ENCODE results near the gene CAPN2.

DNA sequence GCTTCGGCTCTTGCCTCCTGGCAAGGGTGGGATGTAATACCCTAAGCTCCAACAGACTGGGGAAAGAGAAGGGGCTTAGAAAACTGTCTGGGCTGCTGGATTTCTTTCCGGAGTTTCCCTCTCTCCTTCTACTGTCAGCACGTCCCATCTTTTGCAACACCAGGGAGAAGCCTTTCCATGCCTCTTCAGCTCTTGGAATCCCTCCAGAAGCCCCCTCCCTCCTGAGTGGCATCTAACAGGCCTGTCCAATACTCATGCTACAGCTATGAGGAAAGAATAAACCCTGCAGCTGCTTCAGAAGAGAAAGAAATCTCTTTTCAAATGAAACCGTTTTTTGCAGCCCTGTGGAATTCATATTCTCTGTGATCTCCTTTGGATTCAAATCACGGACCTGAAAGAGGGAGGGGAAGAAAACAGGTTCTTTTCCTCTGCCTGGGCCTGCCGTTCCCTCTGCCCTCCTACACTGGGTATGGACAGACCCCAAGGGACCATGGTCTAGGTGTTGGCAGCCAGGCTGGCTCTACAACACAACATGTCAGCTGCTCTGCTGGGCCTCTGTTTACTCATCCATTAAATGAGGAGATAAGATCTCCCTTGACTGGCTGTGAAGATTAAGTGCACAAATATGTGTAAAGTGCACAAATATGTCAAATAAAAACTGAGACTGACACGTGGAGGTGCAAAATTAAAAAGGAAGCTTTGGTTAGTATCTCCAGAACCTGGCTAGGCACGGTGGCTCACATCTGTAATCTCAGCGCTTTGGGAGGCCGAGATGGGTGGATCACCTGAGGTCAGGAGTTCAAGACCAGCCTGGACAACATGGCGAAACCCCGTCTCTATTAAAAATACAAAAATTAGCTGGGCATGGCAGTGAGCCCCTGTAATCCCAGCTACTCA lies 6.0 kb upstream of the CAPN2 start:
- TF ChIP-seq, protein P1, sequence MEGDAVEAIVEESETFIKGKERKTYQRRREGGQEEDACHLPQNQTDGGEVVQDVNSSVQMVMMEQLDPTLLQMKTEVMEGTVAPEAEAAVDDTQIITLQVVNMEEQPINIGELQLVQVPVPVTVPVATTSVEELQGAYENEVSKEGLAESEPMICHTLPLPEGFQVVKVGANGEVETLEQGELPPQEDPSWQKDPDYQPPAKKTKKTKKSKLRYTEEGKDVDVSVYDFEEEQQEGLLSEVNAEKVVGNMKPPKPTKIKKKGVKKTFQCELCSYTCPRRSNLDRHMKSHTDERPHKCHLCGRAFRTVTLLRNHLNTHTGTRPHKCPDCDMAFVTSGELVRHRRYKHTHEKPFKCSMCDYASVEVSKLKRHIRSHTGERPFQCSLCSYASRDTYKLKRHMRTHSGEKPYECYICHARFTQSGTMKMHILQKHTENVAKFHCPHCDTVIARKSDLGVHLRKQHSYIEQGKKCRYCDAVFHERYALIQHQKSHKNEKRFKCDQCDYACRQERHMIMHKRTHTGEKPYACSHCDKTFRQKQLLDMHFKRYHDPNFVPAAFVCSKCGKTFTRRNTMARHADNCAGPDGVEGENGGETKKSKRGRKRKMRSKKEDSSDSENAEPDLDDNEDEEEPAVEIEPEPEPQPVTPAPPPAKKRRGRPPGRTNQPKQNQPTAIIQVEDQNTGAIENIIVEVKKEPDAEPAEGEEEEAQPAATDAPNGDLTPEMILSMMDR (conservative IDR thresholded peaks at IDR 0.05; ENCODE audit: low read depth in 2 of 2), result no peak
- TF ChIP-seq EZH2 (IDR thresholded peaks at IDR 0.05; ENCODE audit: low read depth, unreplicated experiment), result no peak
- TF ChIP-seq, protein P2, sequence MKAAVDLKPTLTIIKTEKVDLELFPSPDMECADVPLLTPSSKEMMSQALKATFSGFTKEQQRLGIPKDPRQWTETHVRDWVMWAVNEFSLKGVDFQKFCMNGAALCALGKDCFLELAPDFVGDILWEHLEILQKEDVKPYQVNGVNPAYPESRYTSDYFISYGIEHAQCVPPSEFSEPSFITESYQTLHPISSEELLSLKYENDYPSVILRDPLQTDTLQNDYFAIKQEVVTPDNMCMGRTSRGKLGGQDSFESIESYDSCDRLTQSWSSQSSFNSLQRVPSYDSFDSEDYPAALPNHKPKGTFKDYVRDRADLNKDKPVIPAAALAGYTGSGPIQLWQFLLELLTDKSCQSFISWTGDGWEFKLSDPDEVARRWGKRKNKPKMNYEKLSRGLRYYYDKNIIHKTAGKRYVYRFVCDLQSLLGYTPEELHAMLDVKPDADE (IDR thresholded peaks at IDR 0.05), result no peak
- TF ChIP-seq EZH2phosphoT487 (IDR thresholded peaks at IDR 0.05; ENCODE audit: unreplicated experiment), result no peak
- no peak for TF ChIP-seq POLR2AphosphoS5 (IDR thresholded peaks at IDR 0.05; ENCODE audit: low read depth)
- TF ChIP-seq, protein P3, sequence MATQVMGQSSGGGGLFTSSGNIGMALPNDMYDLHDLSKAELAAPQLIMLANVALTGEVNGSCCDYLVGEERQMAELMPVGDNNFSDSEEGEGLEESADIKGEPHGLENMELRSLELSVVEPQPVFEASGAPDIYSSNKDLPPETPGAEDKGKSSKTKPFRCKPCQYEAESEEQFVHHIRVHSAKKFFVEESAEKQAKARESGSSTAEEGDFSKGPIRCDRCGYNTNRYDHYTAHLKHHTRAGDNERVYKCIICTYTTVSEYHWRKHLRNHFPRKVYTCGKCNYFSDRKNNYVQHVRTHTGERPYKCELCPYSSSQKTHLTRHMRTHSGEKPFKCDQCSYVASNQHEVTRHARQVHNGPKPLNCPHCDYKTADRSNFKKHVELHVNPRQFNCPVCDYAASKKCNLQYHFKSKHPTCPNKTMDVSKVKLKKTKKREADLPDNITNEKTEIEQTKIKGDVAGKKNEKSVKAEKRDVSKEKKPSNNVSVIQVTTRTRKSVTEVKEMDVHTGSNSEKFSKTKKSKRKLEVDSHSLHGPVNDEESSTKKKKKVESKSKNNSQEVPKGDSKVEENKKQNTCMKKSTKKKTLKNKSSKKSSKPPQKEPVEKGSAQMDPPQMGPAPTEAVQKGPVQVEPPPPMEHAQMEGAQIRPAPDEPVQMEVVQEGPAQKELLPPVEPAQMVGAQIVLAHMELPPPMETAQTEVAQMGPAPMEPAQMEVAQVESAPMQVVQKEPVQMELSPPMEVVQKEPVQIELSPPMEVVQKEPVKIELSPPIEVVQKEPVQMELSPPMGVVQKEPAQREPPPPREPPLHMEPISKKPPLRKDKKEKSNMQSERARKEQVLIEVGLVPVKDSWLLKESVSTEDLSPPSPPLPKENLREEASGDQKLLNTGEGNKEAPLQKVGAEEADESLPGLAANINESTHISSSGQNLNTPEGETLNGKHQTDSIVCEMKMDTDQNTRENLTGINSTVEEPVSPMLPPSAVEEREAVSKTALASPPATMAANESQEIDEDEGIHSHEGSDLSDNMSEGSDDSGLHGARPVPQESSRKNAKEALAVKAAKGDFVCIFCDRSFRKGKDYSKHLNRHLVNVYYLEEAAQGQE (IDR thresholded peaks at IDR 0.05; ENCODE audit: unreplicated experiment), result no peak
- TF ChIP-seq JUNB (IDR thresholded peaks at IDR 0.05; ENCODE audit: unreplicated experiment), result no peak
- no peak for TF ChIP-seq CREB1 (CRISPR knock-in tag; IDR thresholded peaks at IDR 0.05; ENCODE audit: low read depth)
- TF ChIP-seq NANOG (IDR thresholded peaks at IDR 0.05; ENCODE audit: borderline replicate concordance), result no peak
- no peak for TF ChIP-seq ZNF331 (CRISPR knock-in tag; IDR thresholded peaks at IDR 0.05; ENCODE audit: low read depth)
